ENCODE results near the gene MAPT.

GRCh38 chr17:46027976-46028325 lies 133.6 kb downstream of the MAPT start:
- TF ChIP-seq CTCF (IDR thresholded peaks at IDR 0.05; ENCODE audit: low read depth, low read length) (no peak), POLR2A (IDR thresholded peaks at IDR 0.05; ENCODE audit: extremely low read depth, insufficient read length) (no peak)

Data from NB4 (cell line).